OCI-LY1 (cell line): ENCODE data around the gene SMCO1.
"Not testable (repeated sequence)": the region's sequence is repeated elsewhere in the genome, so short reads cannot be mapped to it uniquely, and the experiment has no call there.

ENCODE experiments used
- H2AFZ ChIP-seq: fragments of 200-600 bp; sonication (generic), shearing (Covaris generic); 2 replicates; pipeline ENCODE4 v1.6.0; 2014; ENCODE audit warnings: antibody characterized with exemption, mild to moderate bottlenecking, low read length
- H3F3A ChIP-seq: fragments of 200-600 bp; sonication (generic), shearing (Covaris generic); 2 replicates; pipeline ENCODE4 v1.6.0; 2014; ENCODE audit warnings: mild to moderate bottlenecking, antibody characterized with exemption, low read length, moderate library complexity; ENCODE audit not compliant: insufficient read depth
- H3K27ac ChIP-seq: fragments of 200-600 bp; sonication (generic); 2 replicates; pipeline ENCODE4 v1.5.1; 2014; ENCODE audit warnings: low read length, mixed run types, mild to moderate bottlenecking, low read depth; ENCODE audit not compliant: poor library complexity, severe bottlenecking
- H3K27me3 ChIP-seq: fragments of 200-600 bp; sonication (generic); 2 replicates; pipeline ENCODE4 v1.6.0; 2014; ENCODE audit warnings: antibody characterized with exemption, mild to moderate bottlenecking, low read length, moderate library complexity; ENCODE audit not compliant: insufficient read depth
- H3K36me3 ChIP-seq: fragments of 200-600 bp; sonication (generic); 2 replicates; pipeline ENCODE4 v1.6.1; 2014; ENCODE audit warnings: mild to moderate bottlenecking, antibody characterized with exemption, low read length, moderate library complexity, mixed read lengths; ENCODE audit not compliant: insufficient read depth
- H3K4me1 ChIP-seq: fragments of 200-600 bp; sonication (generic); 2 replicates; pipeline ENCODE4 v1.5.1; 2014; ENCODE audit warnings: mild to moderate bottlenecking, low read length, moderate library complexity; ENCODE audit not compliant: insufficient read depth, severe bottlenecking
- H3K4me2 ChIP-seq: fragments of 200-600 bp; sonication (generic), shearing (Covaris generic); 2 replicates; pipeline ENCODE4 v1.6.1; 2014; ENCODE audit warnings: low read length
- H3K4me3 ChIP-seq: fragments of 200-600 bp; sonication (generic); 2 replicates; pipeline ENCODE4 v1.5.1; 2014; ENCODE audit warnings: low read length, low read depth, mild to moderate bottlenecking, mixed read lengths; ENCODE audit not compliant: poor library complexity, severe bottlenecking
- H3K79me2 ChIP-seq: fragments of 200-600 bp; shearing (Covaris generic); 2 replicates; pipeline ENCODE4 v1.6.1; 2016; ENCODE audit warnings: mixed run types, low read length, mixed read lengths; ENCODE audit not compliant: insufficient read depth
- H3K9ac ChIP-seq: fragments of 200-600 bp; sonication (generic), shearing (Covaris generic); 2 replicates; pipeline ENCODE4 v1.6.1; 2014; ENCODE audit warnings: mild to moderate bottlenecking, low read length, mixed read lengths
- H3K9me2 ChIP-seq: fragments of 200-600 bp; sonication (generic), shearing (Covaris generic); 2 replicates; pipeline ENCODE4 v1.6.1; 2014; ENCODE audit warnings: low read depth, mild to moderate bottlenecking, low read length, mixed read lengths
- H3K9me3 ChIP-seq: fragments of 200-600 bp; shearing (Covaris generic); 2 replicates; pipeline ENCODE4 v1.6.1; 2014; ENCODE audit warnings: low read length, mixed read lengths
- H4K20me1 ChIP-seq: fragments of 200-600 bp; sonication (generic), shearing (Covaris generic); 2 replicates; pipeline ENCODE4 v1.6.0; 2016; ENCODE audit warnings: mild to moderate bottlenecking, low read length; ENCODE audit not compliant: insufficient read depth
- CTCF ChIP-seq: fragments of 200-600 bp; sonication (generic), shearing (Covaris generic); IDR thresholded peaks from 2 replicates; pipeline ENCODE4 v1.5.1; 2017; ENCODE audit warnings: mild to moderate bottlenecking, antibody characterized with exemption, low read length, moderate library complexity, mixed read lengths
- EZH2 ChIP-seq: fragments of 200-600 bp; sonication (generic), shearing (Covaris generic); IDR thresholded peaks from 2 replicates; pipeline ENCODE4 v1.8.0; 2017; ENCODE audit warnings: borderline replicate concordance, mixed run types, mild to moderate bottlenecking, antibody characterized with exemption, low read length, moderate library complexity, mixed read lengths

The SMCO1 gene

GRCh38 chr3:196514350-196514716 is 813 bp downstream of the SMCO1 start:
- H3K79me2 ChIP-seq: no peaks in the 10 kb centered on the region
- no peak overlapping the region for H3K4me2 ChIP-seq
- H3K9ac ChIP-seq: no peak overlapping the region
- H3K4me3 ChIP-seq: no peak overlapping the region
- H3K4me1 ChIP-seq: peaks cover 9% of the 10 kb centered on the region
- no peaks in the 10 kb centered on the region for H3K9me2 ChIP-seq
- no peaks in the 10 kb centered on the region for H3K36me3 ChIP-seq
- H3K27me3 ChIP-seq: no peaks in the 10 kb centered on the region; the same call in 1 of the 2 replicates
- peaks cover 9% of the 10 kb centered on the region for H3K9me3 ChIP-seq
- H3K27ac ChIP-seq: no peak overlapping the region
- no peak overlapping the region for H2AFZ ChIP-seq
- no peaks in the 10 kb centered on the region for H3F3A ChIP-seq
- H4K20me1 ChIP-seq: no peaks in the 10 kb centered on the region
- TF ChIP-seq CTCF (no peak), EZH2 (no peak)

- H2AFZ ChIP-seq: no peak overlapping the region
- peaks cover 9% of the 10 kb centered on the region for H3K4me1 ChIP-seq
- no peak overlapping the region for H3K27ac ChIP-seq
- H3K9ac ChIP-seq: no peak overlapping the region
- H3K9me3 ChIP-seq: peaks cover 5% of the 10 kb centered on the region
- H4K20me1 ChIP-seq: no peaks in the 10 kb centered on the region
- H3K36me3 ChIP-seq: no peaks in the 10 kb centered on the region
- no peaks in the 10 kb centered on the region for H3K79me2 ChIP-seq
- H3K9me2 ChIP-seq: no peaks in the 10 kb centered on the region
- H3K4me2 ChIP-seq: no peak overlapping the region
- no peaks in the 10 kb centered on the region for H3F3A ChIP-seq
- TF ChIP-seq EZH2: no peak
- no peak for TF ChIP-seq CTCF
- no peak overlapping the region for H3K4me3 ChIP-seq
- no peaks in the 10 kb centered on the region; the same call in 1 of the 2 replicates for H3K27me3 ChIP-seq
Measured at GRCh38 chr3:196513697-196514349, 1.3 kb downstream of the SMCO1 start.

- not testable (repeated sequence) for H2AFZ ChIP-seq, H3K27me3 ChIP-seq, H3K4me1 ChIP-seq, H3K36me3 ChIP-seq, H3K79me2 ChIP-seq, H3K4me2 ChIP-seq, H3K27ac ChIP-seq, H4K20me1 ChIP-seq, H3K4me3 ChIP-seq, H3K9me2 ChIP-seq, H3F3A ChIP-seq, H3K9ac ChIP-seq
- H3K9me3 ChIP-seq: peaks cover 11% of the 10 kb centered on the region
Measured at GRCh38 chr3:196511646-196512425, 3.3 kb downstream of the SMCO1 start.

GRCh38 chr3:196511108-196511507 is 4.0 kb downstream of the SMCO1 start:
- not testable (repeated sequence) for H3K79me2 ChIP-seq, H3F3A ChIP-seq, H3K4me2 ChIP-seq, H3K27me3 ChIP-seq, H3K36me3 ChIP-seq, H3K27ac ChIP-seq, H2AFZ ChIP-seq, H3K9ac ChIP-seq, H3K4me1 ChIP-seq, H3K4me3 ChIP-seq, H4K20me1 ChIP-seq, H3K9me2 ChIP-seq
- H3K9me3 ChIP-seq: peaks cover 18% of the 10 kb centered on the region
